ENCODE measurements around the gene AQP1.

DNA sequence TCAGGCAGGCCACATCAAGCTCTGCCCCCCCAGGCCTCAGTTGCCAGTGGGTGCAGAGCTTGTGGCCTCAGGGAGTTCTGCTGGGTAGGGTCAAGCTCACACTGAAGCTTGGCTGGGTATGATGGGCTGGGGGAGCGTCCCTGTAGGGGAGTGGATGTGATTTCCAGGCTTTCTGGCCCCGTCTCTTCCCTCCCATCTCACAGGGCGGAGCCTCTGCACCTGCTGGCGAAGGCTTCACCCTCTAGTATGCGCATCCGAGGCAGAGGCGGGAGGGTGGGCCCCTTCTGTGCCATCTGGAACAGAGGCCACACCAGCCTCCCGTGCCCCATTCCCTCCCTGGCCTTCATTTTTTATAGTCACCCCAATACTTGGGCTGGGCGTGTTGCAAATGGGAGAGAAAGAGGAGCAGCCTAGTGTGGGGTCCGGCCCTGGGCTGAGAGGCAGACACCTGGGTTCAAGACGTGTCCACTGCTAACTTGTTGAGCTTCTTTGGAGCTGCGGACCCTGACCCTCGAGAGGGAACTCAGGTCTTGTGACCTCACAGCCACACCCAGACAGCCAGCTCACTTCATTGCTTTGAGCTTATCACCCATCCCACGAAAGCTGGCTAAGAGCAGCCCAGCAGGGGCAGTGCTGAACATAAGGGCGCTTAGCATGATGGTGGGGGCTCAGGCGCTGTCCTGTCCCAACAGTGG is 2.3 kb downstream of the AQP1 start:
- TF ChIP-seq ZFP30 (CRISPR knock-in tag; IDR thresholded peaks at IDR 0.05) (no peak), ESRRG (CRISPR knock-in tag; IDR thresholded peaks at IDR 0.05) (no peak), BACH2 (CRISPR knock-in tag; IDR thresholded peaks at IDR 0.05; ENCODE audit: borderline replicate concordance) (no peak), CSDC2 (CRISPR knock-in tag; IDR thresholded peaks at IDR 0.05) (no peak), OSR1 (CRISPR knock-in tag; IDR thresholded peaks at IDR 0.05) (no peak), ZFP3 (CRISPR knock-in tag; IDR thresholded peaks at IDR 0.05) (no peak), ARNTL (CRISPR knock-in tag; IDR thresholded peaks at IDR 0.05; ENCODE audit: borderline replicate concordance, low read depth) (no peak), ISL1 (CRISPR knock-in tag; IDR thresholded peaks at IDR 0.05) (no peak), RARB (CRISPR knock-in tag; IDR thresholded peaks at IDR 0.05) (no peak), PPARA (CRISPR knock-in tag; IDR thresholded peaks at IDR 0.05; ENCODE audit: borderline replicate concordance) (no peak)
- TF ChIP-seq, protein P1, sequence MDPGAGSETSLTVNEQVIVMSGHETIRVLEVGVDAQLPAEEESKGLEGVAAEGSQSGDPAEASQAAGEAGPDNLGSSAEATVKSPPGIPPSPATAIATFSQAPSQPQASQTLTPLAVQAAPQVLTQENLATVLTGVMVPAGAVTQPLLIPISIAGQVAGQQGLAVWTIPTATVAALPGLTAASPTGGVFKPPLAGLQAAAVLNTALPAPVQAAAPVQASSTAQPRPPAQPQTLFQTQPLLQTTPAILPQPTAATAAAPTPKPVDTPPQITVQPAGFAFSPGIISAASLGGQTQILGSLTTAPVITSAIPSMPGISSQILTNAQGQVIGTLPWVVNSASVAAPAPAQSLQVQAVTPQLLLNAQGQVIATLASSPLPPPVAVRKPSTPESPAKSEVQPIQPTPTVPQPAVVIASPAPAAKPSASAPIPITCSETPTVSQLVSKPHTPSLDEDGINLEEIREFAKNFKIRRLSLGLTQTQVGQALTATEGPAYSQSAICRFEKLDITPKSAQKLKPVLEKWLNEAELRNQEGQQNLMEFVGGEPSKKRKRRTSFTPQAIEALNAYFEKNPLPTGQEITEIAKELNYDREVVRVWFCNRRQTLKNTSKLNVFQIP (CRISPR knock-in tag; IDR thresholded peaks at IDR 0.05; ENCODE audit: borderline replicate concordance, low read depth) = no peak
